K562 (cell line): ENCODE results near the gene DPY30. TPM values are rescaled to one million over a fixed set of nuclear protein-coding genes. Genes with fewer than 3 reads are reported as not detected.

Experiments
- ATAC-seq: fragments of 200-7000 bp; cut with Tn5 transposase; 3 replicates; pipeline ENCODE4 v1.9.1; 2020; ENCODE audit warnings: moderate library complexity
- BruUV-seq: library from RNA; stranded (reverse); fragments of 400-500 nt; replicated peaks from 2 replicates; lab custom pipeline; 2021; lab: Mats Ljungman, UMichigan
- CTCF ChIA-PET: fragments of 300-600 bp; formaldehyde crosslinking; extraction: SDS; loops from one replicate; lab custom pipeline; 2021; ENCODE audit warnings: low intra/inter-chr PET ratio; lab: Yijun Ruan, JAX
- POLR2A ChIA-PET: fragments of 300-600, 350-650 bp; sonication (Branson Sonifier 250); formaldehyde crosslinking; extraction: SDS; loops from one replicate; lab custom pipeline; 2021; ENCODE audit warnings: antibody characterized with exemption, inconsistent platforms; lab: Yijun Ruan, JAX
- DNase-seq, 4 experiments: peaks; one replicate each; pipeline versions ENCODE4 v3.0.0 to v3.0.0-alpha.2; 2011 to 2018; ENCODE audit warnings: low spot score in 3 of 4, mixed read lengths in 3 of 4; ENCODE audit errors: extremely low read depth in 1 of 4
- FAIRE-seq: peaks from 2 replicates; lab custom pipeline; 2011; peaks lifted over from hg19 to GRCh38; lab: Jason Lieb, UNC
- H2AFZ ChIP-seq: 2 replicates; pipeline ENCODE4 v1.6.0; 2011; ENCODE audit warnings: low read depth, low read length, control low read depth, inconsistent platforms
- H3K27ac ChIP-seq: fragments of 200-600 bp; 3 replicates; pipeline ENCODE4 v1.8.0; 2011; ENCODE audit warnings: low read depth, mild to moderate bottlenecking, control low read depth, inconsistent platforms, low read length, moderate library complexity, mixed read lengths; ENCODE audit errors: extremely low read depth
- H3K27me3 ChIP-seq, 2 experiments: fragments of 300-600 bp in 1 of 2; 2 replicates in 1 of 2; 3 replicates in 1 of 2; pipeline versions ENCODE4 v1.6.0 to v1.8.0; 2011; ENCODE audit warnings: inconsistent platforms in 2 of 2, low read length in 2 of 2, mild to moderate bottlenecking in 1 of 2, mixed read lengths in 1 of 2, moderate library complexity in 1 of 2; ENCODE audit not compliant: control insufficient read depth in 2 of 2, insufficient read depth in 2 of 2
- H3K36me3 ChIP-seq: fragments of 300-600 bp; 3 replicates; pipeline ENCODE4 v1.8.0; 2011; ENCODE audit warnings: mild to moderate bottlenecking, low read length, inconsistent platforms; ENCODE audit not compliant: control insufficient read depth, insufficient read depth
- H3K4me1 ChIP-seq, 2 experiments: fragments of 200-600 bp in 1 of 2; replicated peaks in 1 of 2; 2 replicates in 1 of 2; 3 replicates in 1 of 2; pipeline versions ENCODE4 v1.5.1 to v1.8.0; 2011; ENCODE audit warnings: inconsistent platforms in 2 of 2, low read length in 2 of 2, mild to moderate bottlenecking in 1 of 2, mixed read lengths in 1 of 2, moderate library complexity in 1 of 2; ENCODE audit not compliant: control insufficient read depth in 2 of 2, insufficient read depth in 2 of 2
- H3K4me2 ChIP-seq: 2 replicates; pipeline ENCODE4 v1.6.1; 2011; ENCODE audit warnings: low read length, control low read depth, inconsistent platforms, mixed read lengths; ENCODE audit not compliant: insufficient read depth
- H3K4me3 ChIP-seq: fragments of 200-600 bp; sonication (generic), shearing (Covaris generic); 2 replicates; pipeline ENCODE4 v1.5.1; 2016; ENCODE audit warnings: control low read depth, inconsistent platforms
- H3K79me2 ChIP-seq: fragments of 200-600 bp; 3 replicates; pipeline ENCODE4 v1.8.0; 2011; ENCODE audit warnings: low read length, inconsistent platforms; ENCODE audit not compliant: control insufficient read depth, insufficient read depth
- H3K9ac ChIP-seq, 2 experiments: 2 replicates each; pipeline versions ENCODE4 v1.6.0 to v1.6.1; 2011; ENCODE audit warnings: low read depth in 2 of 2, low read length in 2 of 2, control low read depth in 1 of 2, inconsistent platforms in 1 of 2, mild to moderate bottlenecking in 1 of 2, mixed read lengths in 1 of 2; ENCODE audit not compliant: insufficient read depth in 1 of 2
- H3K9me1 ChIP-seq: one replicate; pipeline ENCODE4 v1.6.0; 2011; ENCODE audit warnings: inconsistent platforms, mild to moderate bottlenecking, low read length, moderate library complexity; ENCODE audit not compliant: control insufficient read depth, insufficient read depth
- H3K9me3 ChIP-seq: replicated peaks from 2 replicates; pipeline ENCODE4 v1.5.1; 2011; ENCODE audit warnings: low read depth, low read length, inconsistent platforms; ENCODE audit not compliant: control insufficient read depth, insufficient read depth
- H4K20me1 ChIP-seq: replicated peaks from 2 replicates; pipeline ENCODE4 v1.6.1; 2011; ENCODE audit warnings: low read length, inconsistent platforms, mixed read lengths; ENCODE audit not compliant: control insufficient read depth, insufficient read depth
- ATF7 ChIP-seq: fragments of 450-650 bp; IDR thresholded peaks from 2 replicates; pipeline ENCODE4 v1.7.1; 2014; ENCODE audit warnings: mild to moderate bottlenecking, moderate library complexity
- CCAR2 ChIP-seq: fragments of 200-400 bp; formaldehyde crosslinking; IDR thresholded peaks from 2 replicates; pipeline ENCODE4 v1.6.1; 2017; ENCODE audit warnings: mild to moderate bottlenecking, low read depth, low read length
- HNRNPL ChIP-seq: fragments of 200-400 bp; formaldehyde crosslinking; IDR thresholded peaks from 2 replicates; pipeline ENCODE4 v1.6.1; 2017; ENCODE audit warnings: low read depth, mild to moderate bottlenecking, low read length
- JUN ChIP-seq, 2 experiments: sonication (generic) in 1 of 2; formaldehyde crosslinking in 1 of 2; IDR thresholded peaks; 2 replicates each; pipeline versions ENCODE4 v1.6.1 to v1.8.0; 2012 to 2022; ENCODE audit warnings: borderline replicate concordance in 2 of 2, mild to moderate bottlenecking in 2 of 2, improper control_type of control experiment in 1 of 2, low read depth in 1 of 2, low read length in 1 of 2, missing genetic modification reagents in 1 of 2
- JUND ChIP-seq, 2 experiments: IDR thresholded peaks; 2 replicates in 1 of 2; 3 replicates in 1 of 2; pipeline ENCODE4 v1.6.1; 2011; ENCODE audit warnings: borderline replicate concordance in 2 of 2, low read depth in 2 of 2, low read length in 2 of 2, improper control_type of control experiment in 1 of 2, missing biosample characterization in 1 of 2, missing genetic modification characterization in 1 of 2, missing genetic modification reagents in 1 of 2
- ZNF354B ChIP-seq: fragments of 250-450 bp; sonication (Bioruptor Pico); IDR thresholded peaks from 2 replicates; pipeline ENCODE4 v1.4.0; 2020
- ZNF780A ChIP-seq: fragments of 250-450 bp; sonication (Bioruptor Pico); IDR thresholded peaks from 2 replicates; pipeline ENCODE4 v1.5.0; 2021; ENCODE audit warnings: mild to moderate bottlenecking
- WGBS: fragments of 100-300 bp; shearing (Covaris generic); methylation state at CpG from one replicate; pipeline ENCODE4 v1.1.6; 2016; ENCODE audit warnings: low coverage, mixed read lengths; ENCODE audit not compliant: insufficient coverage; ENCODE audit errors: missing lambda C conversion rate; 5-methylcytosine and 5-hydroxymethylcytosine counted together
- in situ Hi-C: fragments of 300-500 bp; cut with MboI; formaldehyde crosslinking; loops from 4 replicates; pipeline ENCODE4 v1.15.0; 2018; ENCODE audit warnings: inconsistent platforms, mixed read lengths
- intact Hi-C: fragments of 100-400 bp; cut with micrococcal nuclease; formaldehyde crosslinking; loops from 2 replicates; pipeline ENCODE4 v1.14.2; 2022
- polyA plus RNA-seq, 8 experiments: library from polyadenylated mRNA; depleted of rRNA in 4 of 8; stranded (reverse) in 5 of 8; unstranded in 3 of 8; fragments of >200 nt; fragmentation: Nextera tagmentation in 2 of 8; fragmentation: Illumina TruSeq in 1 of 8; extraction: Ambion mirVana in 2 of 8; extraction: Trizol in 1 of 8; gene quantifications; 2 replicates each; pipeline versions ENCODE4 v1.2.1 to v1.2.3, GENCODE V29; 2011 to 2014; ENCODE audit warnings: inconsistent platforms in 1 of 8, missing spikeins in 1 of 8
- total RNA-seq, 7 experiments: library from RNA; depleted of rRNA in 6 of 7; stranded (reverse); fragments of >200 nt in 6 of 7; fragmentation: Illumina TruSeq in 2 of 7; extraction: Trizol in 2 of 7; gene quantifications; 2 replicates each; pipeline versions ENCODE4 v1.2.1 to v1.2.3, GENCODE V29; 2011 to 2021; ENCODE audit warnings: low replicate concordance in 1 of 7
- TF ChIP-seq, protein P1 (sequence below), 3 experiments: fragments of 200-800 bp in 1 of 3; sonication (Bioruptor generic) in 1 of 3; sonication (generic) in 1 of 3; formaldehyde crosslinking in 1 of 3; IDR thresholded peaks; 2 replicates each; pipeline versions ENCODE4 v1.6.1 to v1.8.0; 2016 to 2022; ENCODE audit warnings: mild to moderate bottlenecking in 2 of 3, missing compliant biosample characterization in 2 of 3, missing genetic modification characterization in 2 of 3, missing genetic modification reagents in 1 of 3
- TF ChIP-seq, protein P2 (sequence below), 2 experiments: fragments of 450-650 bp in 1 of 2; sonication (generic) in 1 of 2; formaldehyde crosslinking in 1 of 2; IDR thresholded peaks in 1 of 2; conservative IDR thresholded peaks in 1 of 2; 2 replicates each; pipeline versions ENCODE4 v1.6.1 to v1.8.1; 2016 to 2023; ENCODE audit warnings: mild to moderate bottlenecking in 2 of 2, moderate library complexity in 2 of 2, inconsistent platforms in 1 of 2, missing genetic modification reagents in 1 of 2
- TF ChIP-seq, protein P3 (sequence below), 2 experiments: IDR thresholded peaks; 2 replicates each; pipeline ENCODE4 v1.6.1; 2011; ENCODE audit warnings: borderline replicate concordance in 1 of 2, control low read depth in 1 of 2, low read depth in 1 of 2, low read length in 1 of 2, mild to moderate bottlenecking in 1 of 2, mixed read lengths in 1 of 2, moderate library complexity in 1 of 2; ENCODE audit not compliant: insufficient read depth in 1 of 2, insufficient read length in 1 of 2, poor library complexity in 1 of 2, severe bottlenecking in 1 of 2; ENCODE audit errors: extremely low read depth in 1 of 2
- TF ChIP-seq, protein P4 (sequence below): fragments of 250-450 bp; sonication (Bioruptor Pico); IDR thresholded peaks from 2 replicates; pipeline ENCODE4 v1.8.0; 2021; ENCODE audit warnings: borderline replicate concordance, mild to moderate bottlenecking, moderate library complexity; ENCODE audit not compliant: poor library complexity, severe bottlenecking
- TF ChIP-seq, protein P5 (sequence below): sonication (generic); formaldehyde crosslinking; IDR thresholded peaks from 2 replicates; pipeline ENCODE4 v1.9.0; 2022; ENCODE audit warnings: mild to moderate bottlenecking, missing genetic modification reagents

Gene DPY30
- total and polyA plus RNA-seq, 9 of the 15 experiments (the other 6 are each of a cell fraction or from before 2014, with no cell fraction given), result 64.6 to 402 (median 116) TPM

DNA sequence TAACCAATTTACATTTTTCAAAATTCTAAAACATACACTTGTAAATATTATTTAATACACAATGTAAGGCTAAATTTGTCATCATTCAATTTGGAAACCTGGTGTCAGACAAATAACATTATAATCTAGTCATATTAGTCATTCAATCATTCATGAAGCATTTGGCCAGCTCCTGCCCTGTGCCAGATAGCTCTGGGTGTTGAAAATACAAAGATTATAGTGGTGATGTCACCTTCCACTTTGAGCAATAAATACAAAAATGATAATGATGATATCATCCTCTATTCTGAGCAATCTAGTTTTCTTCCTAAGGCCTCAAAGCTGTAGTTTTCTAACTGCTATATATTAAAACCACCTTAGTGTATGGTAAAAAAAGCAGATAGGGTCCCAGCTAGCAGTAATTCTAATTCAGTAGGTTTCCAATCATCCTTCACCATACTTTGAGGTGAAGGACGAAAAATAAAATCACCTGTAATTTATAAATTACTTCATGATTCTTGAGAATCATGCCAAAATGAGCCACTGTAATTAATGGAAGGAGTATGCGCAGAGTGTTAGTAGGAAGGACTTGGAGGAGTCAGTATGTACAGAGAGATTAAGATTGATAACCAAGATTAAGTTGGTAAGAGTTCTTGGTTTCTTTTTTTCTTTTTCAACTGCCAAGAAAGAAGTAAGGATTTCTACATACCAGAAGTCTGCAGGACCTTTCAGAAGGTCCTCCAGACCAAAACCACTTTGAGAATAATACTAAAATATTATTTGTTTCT lies 52.0 kb downstream of the DPY30 start:
- no peak for DNase-seq
- WGBS, result 64% methylated on average over 2 of the region's 2 CpGs
- no peak overlapping the region for H3K4me2 ChIP-seq
- 0 out of 4 replicates have a peak overlapping the region, but pooled peaks of 1 of the 2 experiments have one; percentile 45 for H3K9ac ChIP-seq
- ChIA-PET POLR2A (interaction anchor here (0.5 to 1.3 kb wide), 5 partner anchors 9 to 1498 kb away, joined by 3 to 4 read pairs (median 3); no protein-coding TSS in a partner anchor), CTCF (no interaction called here)
- H3K36me3 ChIP-seq, result peaks cover 4% of the 10 kb centered on the region
- intact Hi-C loops, result no loop called here
- H3K27ac ChIP-seq, result peak overlapping the region; percentile 30; the same call in 1 of the 3 replicates
- no TSS peak for BruUV-seq
- in situ Hi-C loops, result no loop called here
- peaks cover 97% of the 10 kb centered on the region for H3K79me2 ChIP-seq
- FAIRE-seq, result no peak
- peaks cover 6 to 15% of the 10 kb centered on the region in 2 experiments for H3K4me1 ChIP-seq
- H2AFZ ChIP-seq, result no peak overlapping the region
- peak; percentile 25; the same call in 1 of the 3 replicates for ATAC-seq
- no peak overlapping the region for H3K4me3 ChIP-seq
- H3K9me1 ChIP-seq, result no peaks in the 10 kb centered on the region
- no peaks in the 10 kb centered on the region for H4K20me1 ChIP-seq
- H3K27me3 ChIP-seq, result no peaks in the 10 kb centered on the region
- no peaks in the 10 kb centered on the region for H3K9me3 ChIP-seq
- TF ChIP-seq JUND (IDR thresholded peaks at IDR 0.05; ENCODE audit: borderline replicate concordance, low read depth, low read length) (no peak; the same call in 1 of the 2 replicates), JUND (tag; IDR thresholded peaks at IDR 0.05; ENCODE audit: borderline replicate concordance, low read depth, low read length) (peak; percentile 14; the same call in 1 of the 3 replicates), ZNF780A (CRISPR knock-in tag) (no peak), ZNF354B (no peak), HNRNPL (no peak), ATF7 (peak; percentile 27; the same call in 1 of the 2 replicates), CCAR2 (no peak), JUN (IDR thresholded peaks at IDR 0.05; ENCODE audit: borderline replicate concordance, low read depth, low read length) (0 out of 2 replicates have a peak, but pooled peaks have one; percentile 14), JUN (CRISPR knock-in tag; IDR thresholded peaks at IDR 0.05; ENCODE audit: borderline replicate concordance) (no peak)
- TF ChIP-seq, protein P1, sequence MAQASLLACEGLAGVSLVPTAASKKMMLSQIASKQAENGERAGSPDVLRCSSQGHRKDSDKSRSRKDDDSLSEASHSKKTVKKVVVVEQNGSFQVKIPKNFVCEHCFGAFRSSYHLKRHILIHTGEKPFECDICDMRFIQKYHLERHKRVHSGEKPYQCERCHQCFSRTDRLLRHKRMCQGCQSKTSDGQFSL (CRISPR knock-in tag; IDR thresholded peaks at IDR 0.05), result no peak
- TF ChIP-seq, protein P1 (tag; IDR thresholded peaks at IDR 0.05), result no peak
- TF ChIP-seq, protein P2, sequence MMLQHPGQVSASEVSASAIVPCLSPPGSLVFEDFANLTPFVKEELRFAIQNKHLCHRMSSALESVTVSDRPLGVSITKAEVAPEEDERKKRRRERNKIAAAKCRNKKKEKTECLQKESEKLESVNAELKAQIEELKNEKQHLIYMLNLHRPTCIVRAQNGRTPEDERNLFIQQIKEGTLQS (IDR thresholded peaks at IDR 0.05), result peak; percentile 89
- TF ChIP-seq, protein P2 (CRISPR knock-in tag; conservative IDR thresholded peaks at IDR 0.05), result no peak
- TF ChIP-seq, protein P3, sequence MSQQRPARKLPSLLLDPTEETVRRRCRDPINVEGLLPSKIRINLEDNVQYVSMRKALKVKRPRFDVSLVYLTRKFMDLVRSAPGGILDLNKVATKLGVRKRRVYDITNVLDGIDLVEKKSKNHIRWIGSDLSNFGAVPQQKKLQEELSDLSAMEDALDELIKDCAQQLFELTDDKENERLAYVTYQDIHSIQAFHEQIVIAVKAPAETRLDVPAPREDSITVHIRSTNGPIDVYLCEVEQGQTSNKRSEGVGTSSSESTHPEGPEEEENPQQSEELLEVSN (IDR thresholded peaks at IDR 0.05; ENCODE audit: borderline replicate concordance in 1 of 2, extremely low read depth in 1 of 2, insufficient read depth in 1 of 2, insufficient read length in 1 of 2, low read depth in 1 of 2, low read length in 1 of 2, poor library complexity in 1 of 2, severe bottlenecking in 1 of 2), result no peak
- TF ChIP-seq, protein P4, sequence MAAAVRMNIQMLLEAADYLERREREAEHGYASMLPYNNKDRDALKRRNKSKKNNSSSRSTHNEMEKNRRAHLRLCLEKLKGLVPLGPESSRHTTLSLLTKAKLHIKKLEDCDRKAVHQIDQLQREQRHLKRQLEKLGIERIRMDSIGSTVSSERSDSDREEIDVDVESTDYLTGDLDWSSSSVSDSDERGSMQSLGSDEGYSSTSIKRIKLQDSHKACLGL (CRISPR knock-in tag), result no peak
- TF ChIP-seq, protein P5, sequence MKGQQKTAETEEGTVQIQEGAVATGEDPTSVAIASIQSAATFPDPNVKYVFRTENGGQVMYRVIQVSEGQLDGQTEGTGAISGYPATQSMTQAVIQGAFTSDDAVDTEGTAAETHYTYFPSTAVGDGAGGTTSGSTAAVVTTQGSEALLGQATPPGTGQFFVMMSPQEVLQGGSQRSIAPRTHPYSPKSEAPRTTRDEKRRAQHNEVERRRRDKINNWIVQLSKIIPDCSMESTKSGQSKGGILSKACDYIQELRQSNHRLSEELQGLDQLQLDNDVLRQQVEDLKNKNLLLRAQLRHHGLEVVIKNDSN (CRISPR knock-in tag), result no peak
